ENCODE results near the gene C11orf54. TPM values are rescaled to one million over a fixed set of nuclear protein-coding genes. Genes with fewer than 3 reads are reported as not detected.
A peak's percentile ranks its signal among the peaks of the same experiment; 100 is the strongest.

Gene C11orf54
- total RNA-seq (2022): 14.7 and 17.1 TPM in 2 replicates
- Bru-seq, nascent RNA: percentile 71 among the genes with signal in this experiment
- BruChase-seq, experiment 1, labeled RNA remaining after a 6-hour chase: percentile 91 among the genes with signal in this experiment
- BruChase-seq, experiment 2, labeled RNA remaining after a 2-hour chase: percentile 87 among the genes with signal in this experiment
- long read RNA-seq, transcript C11orf54-202 (9 exons, 1,733 nt): major isoform, 9 of 18 reads
- long read RNA-seq, partial matches to known transcripts: 1 of 18 reads
- long read RNA-seq, other reads (novel, unspliced or antisense): 5 of 18 reads

DNA sequence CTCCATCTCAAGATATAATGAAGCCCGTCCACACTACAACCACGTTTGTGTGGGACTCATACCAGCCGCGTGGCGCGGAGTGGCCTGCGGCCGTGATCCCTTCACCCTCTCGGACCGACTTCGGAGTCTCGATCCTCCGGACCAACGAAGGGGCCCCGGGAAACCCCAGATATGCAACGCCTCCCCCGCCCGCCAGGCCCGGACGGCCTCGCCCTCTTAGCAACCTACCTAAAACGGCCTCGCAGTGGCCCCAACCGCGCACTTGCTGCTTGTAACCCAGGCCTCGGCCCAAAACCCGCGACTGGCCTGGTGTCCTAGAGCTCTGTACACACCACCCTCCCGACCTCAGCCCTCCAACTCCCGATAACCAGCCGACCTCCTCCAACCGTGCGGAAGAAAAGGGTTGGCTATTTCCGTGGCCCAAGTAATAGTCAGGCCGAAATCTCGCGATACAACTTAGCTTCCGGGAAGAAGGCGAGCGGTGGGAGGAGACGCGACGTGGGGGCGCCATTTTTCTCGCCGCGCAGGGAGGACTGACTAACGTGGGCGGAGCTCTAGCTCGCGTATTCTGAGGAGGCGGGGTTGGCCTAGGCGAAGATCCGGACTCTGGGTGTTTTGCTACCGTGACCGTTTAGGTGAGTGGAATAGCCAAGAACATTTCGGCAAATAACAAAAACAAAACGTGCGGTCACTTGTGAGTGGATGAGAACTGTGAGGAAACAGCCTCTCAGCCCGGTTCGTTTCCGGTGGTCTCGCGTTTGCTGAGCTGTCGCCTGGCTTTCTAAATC is at the start of gene C11orf54, which contains the start of gene TAF1D:
Gene C11orf54, plus strand, starts transcription at position 579 of the 788 bp plus-strand sequence. CDS start 5,722 bp downstream, outside the sequence.
Gene TAF1D, minus strand, starts transcription at position 402 of the 788 bp plus-strand sequence. CDS start 2,191 bp downstream, outside the sequence.
- Mint-ChIP-seq H3K4me1 (ENCODE audit: low read depth, unreplicated experiment) (peaks cover 25% of the 10 kb centered on the region), H3K36me3 (ENCODE audit: insufficient read depth, unreplicated experiment) (peaks cover 62% of the 10 kb centered on the region), H3K27me3 (ENCODE audit: unreplicated experiment) (no peaks in the 10 kb centered on the region), H3K4me3 (ENCODE audit: low read depth, unreplicated experiment) (peak within 1 kb of the TSS; percentile 96), H3K9me3 (ENCODE audit: low read depth, unreplicated experiment) (no peaks in the 10 kb centered on the region), H3K27ac (ENCODE audit: unreplicated experiment) (peak within 1 kb of the TSS; percentile 99)
- CTCF ChIA-PET: interaction anchor here (0.6 to 2.5 kb wide), 2 partner anchors 41 to 43 kb away, joined by 4 to 9 read pairs; partner anchors contain the start of gene MED17
- intact Hi-C loops (cut with micrococcal nuclease; ENCODE audit: unreplicated experiment): loop anchor here (2.0 kb wide), 1 partner anchor 44 kb away; the partner anchor contains the start of gene MED17
- DNase-seq: peak; percentile 92
- no peak for TF ChIP-seq CTCF (IDR thresholded peaks at IDR 0.05; ENCODE audit: unreplicated experiment)
- BruUV-seq (replicated peaks): TSS peak; percentile 58

DNA sequence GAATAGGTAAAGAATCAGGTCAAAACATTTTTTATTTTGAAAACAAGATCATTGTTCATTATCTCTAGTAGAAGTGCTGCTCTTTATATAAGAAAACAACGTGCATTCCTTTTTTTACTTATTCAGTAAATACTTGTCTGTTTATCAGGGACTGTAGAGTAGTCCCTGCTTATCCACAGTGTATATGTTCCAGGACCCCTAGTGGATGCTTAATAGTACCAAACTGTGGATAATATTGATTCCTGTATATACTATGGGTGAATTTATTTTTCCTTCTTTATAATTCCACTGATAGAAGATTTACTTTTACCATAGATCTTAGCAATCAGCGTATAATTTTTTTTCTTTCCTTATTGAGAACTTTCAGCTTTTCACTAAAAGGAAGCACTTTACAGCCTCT is 47.4 kb upstream of the C11orf54 start:
- Mint-ChIP-seq H3K4me3 (ENCODE audit: low read depth, unreplicated experiment) (no peak overlapping the region), H3K27ac (ENCODE audit: unreplicated experiment) (no peak overlapping the region), H3K36me3 (ENCODE audit: insufficient read depth, unreplicated experiment) (peaks cover 5% of the 10 kb centered on the region), H3K9me3 (ENCODE audit: low read depth, unreplicated experiment) (no peaks in the 10 kb centered on the region), H3K27me3 (ENCODE audit: unreplicated experiment) (no peaks in the 10 kb centered on the region), H3K4me1 (ENCODE audit: low read depth, unreplicated experiment) (no peaks in the 10 kb centered on the region)
- BruUV-seq (replicated peaks): no TSS peak
- no peak for TF ChIP-seq CTCF (IDR thresholded peaks at IDR 0.05; ENCODE audit: unreplicated experiment)
- DNase-seq: no peak
- intact Hi-C loops (cut with micrococcal nuclease; ENCODE audit: unreplicated experiment): no loop called here
- CTCF ChIA-PET: no interaction called here

- intact Hi-C loops (cut with micrococcal nuclease; ENCODE audit: unreplicated experiment): no loop called here
- CTCF ChIA-PET: no interaction called here
Observed at GRCh38 chr11:93694557-93694956, 46.9 kb upstream of the C11orf54 start.

More at GRCh38 chr11:93694557-93694956, 46.9 kb upstream of the C11orf54 start:
- DNase-seq: no peak
- no peaks in the 10 kb centered on the region for H3K27me3 Mint-ChIP-seq (ENCODE audit: unreplicated experiment)
- peaks cover 10% of the 10 kb centered on the region for H3K36me3 Mint-ChIP-seq (ENCODE audit: insufficient read depth, unreplicated experiment)
- no peak for TF ChIP-seq CTCF (IDR thresholded peaks at IDR 0.05; ENCODE audit: unreplicated experiment)
- no peak overlapping the region for H3K4me3 Mint-ChIP-seq (ENCODE audit: low read depth, unreplicated experiment)
- H3K27ac Mint-ChIP-seq (ENCODE audit: unreplicated experiment): no peak overlapping the region
- H3K4me1 Mint-ChIP-seq (ENCODE audit: low read depth, unreplicated experiment): no peaks in the 10 kb centered on the region
- no peaks in the 10 kb centered on the region for H3K9me3 Mint-ChIP-seq (ENCODE audit: low read depth, unreplicated experiment)
- BruUV-seq (replicated peaks): no TSS peak
